GM18907 (cell line): ENCODE measurements around the gene TSNAX.

Experiments
- ATAC-seq: cut with Tn5 transposase; IDR thresholded peaks from one replicate; pipeline ENCODE4 v1.9.1; 2021; ENCODE audit warnings: mild to moderate bottlenecking, moderate library complexity; ENCODE audit not compliant: unreplicated experiment

Gene TSNAX

GRCh38 chr1:231597971-231598370 is 69.5 kb downstream of the TSNAX start:
- no peak for ATAC-seq

- no peak for ATAC-seq
Observed at GRCh38 chr1:231600458-231600976, 72.0 kb downstream of the TSNAX start.

GRCh38 chr1:231601824-231602672 is 73.6 kb downstream of the TSNAX start:
- no peak for ATAC-seq

- no peak for ATAC-seq
Observed at GRCh38 chr1:231602673-231602984, 74.2 kb downstream of the TSNAX start.

GRCh38 chr1:231603598-231604275 is 75.3 kb downstream of the TSNAX start:
- ATAC-seq: peak; percentile 52

GRCh38 chr1:231604276-231604621 is 75.8 kb downstream of the TSNAX start:
- ATAC-seq: no peak

GRCh38 chr1:231605149-231606100 is 77.0 kb downstream of the TSNAX start:
- ATAC-seq: no peak

- no peak for ATAC-seq
Observed at GRCh38 chr1:231606712-231607111, 78.2 kb downstream of the TSNAX start.

- no peak for ATAC-seq
Observed at GRCh38 chr1:231610388-231610787, 81.9 kb downstream of the TSNAX start.

- ATAC-seq: no peak
Observed at GRCh38 chr1:231611111-231611510, 82.6 kb downstream of the TSNAX start.

GRCh38 chr1:231611851-231612250 is 83.4 kb downstream of the TSNAX start:
- ATAC-seq: no peak

GRCh38 chr1:231612393-231613089 is 84.1 kb downstream of the TSNAX start:
- ATAC-seq: peak; percentile 99

- no peak for ATAC-seq
Observed at GRCh38 chr1:231613419-231614349, 85.2 kb downstream of the TSNAX start.
